ENCODE measurements around the gene BBS2. TPM values are rescaled to one million over a fixed set of nuclear protein-coding genes. Genes with fewer than 3 reads are reported as not detected.

BBS2 gene
- total and polyA plus RNA-seq, 11 donors = 12.2 to 76.2 (median 43.1) TPM

GRCh38 chr16:56520251-56520577 is 390 bp upstream of the BBS2 start:
- Histone ChIP-seq H3K9me3 (no peaks in the 10 kb centered on the region), H3K4me1 (peaks cover 0 to 46% (median 31%) of the 10 kb centered on the region in 12 donors), H3K4me3 (peak overlapping the region; percentile 45 to 100 (median 90)), H3K27ac (peak overlapping the region; percentile 64 to 94 (median 87)), H3K27me3 (no peaks in the 10 kb centered on the region), H3K36me3 (no peaks in the 10 kb centered on the region)
- TF ChIP-seq POLR2A (IDR thresholded peaks at IDR 0.05) = no peak
- TF ChIP-seq CTCF (IDR thresholded peaks at IDR 0.05) = no peak
- no peak for DNase-seq
- no peak for ATAC-seq
- intact Hi-C loops (cut with DNase I) = loop anchor here in 1 of 10 donors (5.0 kb wide), 1 partner anchor 162 kb away; the partner anchor contains the start of gene MT1X
- WGBS, 4 donors = 25 to 42% (median 32%) methylated on average over 4 of the region's 4 CpGs

- intact Hi-C loops (cut with DNase I) = loop anchor here in 5 of 10 donors (5.0 to 10.0 kb wide), 2 partner anchors 84 to 86 kb away; partner anchors contain the start of gene MT2A (in 2 of the 5)
- no peak for DNase-seq
- peaks cover 0 to 3% (median 0%) of the 10 kb centered on the region in 9 donors for H3K36me3 ChIP-seq
- 61 to 81% (median 68%) methylated on average over 7 of the region's 7 CpGs for WGBS, 4 donors
- peak overlapping the region in 3 of 12 donors; percentile 10 to 27 (median 10) for H3K27ac ChIP-seq
- no peak for TF ChIP-seq CTCF (IDR thresholded peaks at IDR 0.05)
- TF ChIP-seq POLR2A (IDR thresholded peaks at IDR 0.05) = no peak
- no peak for ATAC-seq
- H3K27me3 ChIP-seq = no peaks in the 10 kb centered on the region
- no peaks in the 10 kb centered on the region for H3K9me3 ChIP-seq
- peak overlapping the region in 3 of 12 donors; percentile 66 to 100 (median 92) for H3K4me3 ChIP-seq
- H3K4me1 ChIP-seq = peaks cover 0 to 54% (median 36%) of the 10 kb centered on the region in 12 donors
These were observed 1.4 kb downstream of the BBS2 start for GRCh38 chr16:56518425-56518824.

DNA sequence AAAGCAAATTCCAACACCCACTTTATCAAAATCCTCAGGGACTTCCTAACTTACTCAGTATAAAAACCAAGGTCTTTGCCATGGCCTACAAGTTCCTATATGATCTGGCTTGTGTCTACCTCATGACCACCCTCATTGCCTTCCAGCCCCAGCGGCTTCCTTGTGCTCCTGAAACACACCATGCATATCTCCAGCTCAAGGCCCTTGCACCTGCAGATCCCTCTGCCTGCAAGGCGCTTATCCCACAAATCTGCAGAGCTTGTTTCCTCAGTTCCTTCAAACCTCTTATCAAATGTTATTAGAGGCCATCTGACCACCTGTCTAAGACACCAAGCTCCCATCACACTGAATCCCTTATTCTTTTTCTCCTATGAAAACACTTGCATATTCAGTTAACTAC is 2.6 kb downstream of the BBS2 start:
- no peak for ATAC-seq
- no peaks in the 10 kb centered on the region for H3K27me3 ChIP-seq
- H3K9me3 ChIP-seq = no peaks in the 10 kb centered on the region
- peaks cover 0 to 54% (median 37%) of the 10 kb centered on the region in 12 donors for H3K4me1 ChIP-seq
- no peak for DNase-seq
- TF ChIP-seq POLR2A (IDR thresholded peaks at IDR 0.05) (no peak), CTCF (IDR thresholded peaks at IDR 0.05) (no peak)
- peaks cover 0 to 12% (median 0%) of the 10 kb centered on the region in 9 donors for H3K36me3 ChIP-seq
- H3K27ac ChIP-seq = no peak overlapping the region
- intact Hi-C loops (cut with DNase I) = loop anchor here in 5 of 10 donors (2.0 to 10.0 kb wide), 4 partner anchors 85 to 186 kb away; partner anchors contain the start of gene MT2A (in 2 of the 5)
- WGBS, 4 donors = 90 to 95% (median 92%) methylated on average over 2 of the region's 2 CpGs
- H3K4me3 ChIP-seq = no peak overlapping the region

DNA sequence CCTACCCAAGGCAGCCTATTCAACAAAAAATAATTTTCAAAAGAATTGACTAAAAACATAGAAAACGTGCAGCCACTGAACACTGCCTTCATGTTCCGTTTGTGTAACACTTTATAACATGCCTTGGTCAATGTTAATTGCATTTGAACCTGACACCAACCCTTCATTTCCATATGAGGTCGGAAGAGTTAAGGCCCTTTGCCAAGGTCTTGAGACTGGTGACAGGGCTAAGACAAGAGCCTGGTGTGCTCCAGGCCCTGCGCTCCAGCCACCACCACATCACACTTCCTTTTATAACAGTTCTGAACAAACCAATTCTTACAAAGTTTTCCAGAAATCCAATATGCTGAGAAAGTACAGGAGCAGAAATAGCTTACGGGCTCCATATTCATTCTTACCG is 4.2 kb downstream of the BBS2 start:
- Histone ChIP-seq H3K4me1 (peaks cover 0 to 54% (median 37%) of the 10 kb centered on the region in 12 donors), H3K27ac (peak overlapping the region in 1 of 12 donors; percentile 7), H3K4me3 (no peak overlapping the region), H3K36me3 (peaks cover 0 to 28% (median 5%) of the 10 kb centered on the region in 9 donors), H3K9me3 (no peaks in the 10 kb centered on the region), H3K27me3 (no peaks in the 10 kb centered on the region)
- no peak for TF ChIP-seq POLR2A (IDR thresholded peaks at IDR 0.05)
- ATAC-seq (no peak), DNase-seq (no peak)
- 63 to 74% (median 66%) methylated on average over 6 of the region's 6 CpGs for WGBS, 4 donors
- intact Hi-C loops (cut with DNase I) = loop anchor here in 7 of 10 donors (2.0 to 10.0 kb wide), 5 partner anchors 85 to 187 kb away; partner anchors contain the start of gene MT2A (in 2 of the 7)
